Smooth muscle cell (in vitro differentiated cells): ENCODE results near the gene IP6K1. TPM values are rescaled to one million over a fixed set of nuclear protein-coding genes. Genes with fewer than 3 reads are reported as not detected.

ENCODE experiments used
- DNase-seq: peaks from one replicate; lab custom pipeline; 2025; ENCODE audit not compliant: unreplicated experiment; lab: John Stamatoyannopoulos, UW
- H2AFZ ChIP-seq: fragments of 200-600 bp; sonication (generic); 2 replicates; pipeline ENCODE4 v1.6.0; 2016; ENCODE audit warnings: antibody characterized with exemption, low read depth, mild to moderate bottlenecking
- H3F3A ChIP-seq: fragments of 200-600 bp; sonication (generic); 2 replicates; pipeline ENCODE4 v1.6.0; 2017; ENCODE audit warnings: antibody characterized with exemption, low read depth
- H3K27ac ChIP-seq: fragments of 200-600 bp; sonication (generic); 2 replicates; pipeline ENCODE4 v1.5.1; 2016; ENCODE audit warnings: low read depth, mild to moderate bottlenecking
- H3K27me3 ChIP-seq: fragments of 200-600 bp; sonication (generic); 2 replicates; pipeline ENCODE4 v1.6.1; 2016; ENCODE audit warnings: low read depth, mild to moderate bottlenecking
- H3K36me3 ChIP-seq: fragments of 200-600 bp; sonication (generic); 2 replicates; pipeline ENCODE4 v1.5.1; 2016; ENCODE audit warnings: low read depth
- H3K4me1 ChIP-seq: fragments of 200-600 bp; sonication (generic); 2 replicates; pipeline ENCODE4 v1.5.1; 2016; ENCODE audit warnings: low read depth
- H3K4me2 ChIP-seq: fragments of 200-600 bp; sonication (generic); 2 replicates; pipeline ENCODE4 v1.6.0; 2016; ENCODE audit warnings: mild to moderate bottlenecking
- H3K4me3 ChIP-seq: fragments of 200-600 bp; sonication (generic); 2 replicates; pipeline ENCODE4 v1.5.1; 2016; ENCODE audit warnings: mild to moderate bottlenecking
- H3K79me2 ChIP-seq: fragments of 200-600 bp; sonication (generic); 2 replicates; pipeline ENCODE4 v1.6.0; 2016; ENCODE audit warnings: low read depth, mild to moderate bottlenecking
- H3K9ac ChIP-seq: fragments of 200-600 bp; sonication (generic); 2 replicates; pipeline ENCODE4 v1.6.0; 2016; ENCODE audit warnings: low read depth
- H3K9me3 ChIP-seq: fragments of 200-600 bp; sonication (generic); replicated peaks from 2 replicates; pipeline ENCODE4 v1.5.1; 2016; ENCODE audit warnings: low read depth
- H4K20me1 ChIP-seq: fragments of 200-600 bp; sonication (generic); 2 replicates; pipeline ENCODE4 v1.6.0; 2016; ENCODE audit warnings: low read depth
- WGBS: methylation state at CpG from one replicate; pipeline ENCODE4 v1.1.7; 2016; ENCODE audit warnings: low lambda C conversion rate; 5-methylcytosine and 5-hydroxymethylcytosine counted together
- polyA plus RNA-seq: library from polyadenylated mRNA; unstranded; fragments of >200 nt; fragmentation: Nextera tagmentation; extraction: Ambion mirVana; gene quantifications from 2 replicates; pipeline ENCODE4 v1.2.1, GENCODE V29; 2016
- total RNA-seq: library from RNA; depleted of rRNA; stranded (reverse); fragments of >200 nt; gene quantifications from 2 replicates; pipeline ENCODE4 v1.2.3, GENCODE V29; 2014
- TF ChIP-seq, protein P1 (sequence below): fragments of 200-600 bp; sonication (generic); IDR thresholded peaks from 2 replicates; pipeline ENCODE4 v1.5.1; 2017; ENCODE audit warnings: borderline replicate concordance, mild to moderate bottlenecking, antibody characterized with exemption; ENCODE audit not compliant: insufficient read depth, poor library complexity, severe bottlenecking

IP6K1 gene
- total and polyA plus RNA-seq, 2 experiments from 2014 or later: 23.0 to 31.1 TPM

DNA sequence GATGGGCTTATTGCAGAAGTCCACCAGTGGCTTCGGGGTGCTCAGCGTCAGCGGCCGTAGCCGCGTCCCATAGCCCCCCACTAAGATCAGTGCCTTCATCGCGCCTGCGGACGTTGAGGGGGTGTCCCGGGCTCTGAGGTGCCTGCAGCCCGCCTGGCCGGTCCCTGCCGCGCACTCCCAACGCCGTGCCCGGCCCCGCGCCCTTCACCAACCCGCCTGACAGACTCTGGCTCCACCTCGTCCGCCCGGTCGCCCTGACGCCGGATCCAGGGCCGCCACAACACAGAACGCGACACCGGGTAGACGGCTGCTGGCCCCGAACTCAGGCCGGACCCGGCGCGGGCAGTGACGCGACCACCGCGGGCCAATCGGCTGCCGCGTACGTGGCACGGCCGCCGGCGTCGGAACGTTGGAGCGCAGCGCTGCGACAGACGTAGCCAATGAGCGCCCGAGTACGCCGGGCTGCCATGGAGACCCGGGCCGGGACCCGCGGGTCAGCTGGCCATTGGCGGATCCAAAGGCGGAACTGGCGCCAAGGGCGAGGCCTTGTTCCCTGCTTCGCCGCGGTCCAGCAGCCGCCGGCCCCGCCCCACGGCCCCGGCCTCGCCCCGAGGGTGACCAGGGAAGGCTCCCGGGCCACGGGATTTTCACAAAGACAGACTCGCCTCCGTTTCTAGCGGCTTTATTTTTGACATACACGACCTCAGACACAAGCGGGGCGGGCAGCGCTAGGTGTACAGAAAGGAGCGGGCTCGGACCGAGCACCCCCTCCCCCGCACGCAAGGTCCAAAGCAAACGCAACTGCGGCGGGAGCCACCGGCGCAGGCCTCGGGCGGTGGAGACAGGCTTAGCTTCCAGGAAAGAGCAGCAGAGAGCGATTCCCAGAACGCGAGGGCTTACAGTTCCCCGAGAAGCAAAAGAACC is 62.5 kb downstream of the IP6K1 start, which contains the start of gene GMPPB:
Gene GMPPB, minus strand, starts transcription at position 324 of the 924 bp plus-strand sequence. Its CDS starts 225 bp downstream, at position 99.
- H4K20me1 ChIP-seq: peaks cover 9% of the 10 kb centered on the region
- peak within 1 kb of the TSS; percentile 90 for H3K4me2 ChIP-seq
- no peaks in the 10 kb centered on the region for H3K9me3 ChIP-seq
- DNase-seq: peak; percentile 82
- H3F3A ChIP-seq: peaks cover 12% of the 10 kb centered on the region
- H3K27ac ChIP-seq: peak within 1 kb of the TSS; percentile 94
- WGBS: 2% methylated on average over 98 of the region's 102 CpGs
- TF ChIP-seq, protein P1, sequence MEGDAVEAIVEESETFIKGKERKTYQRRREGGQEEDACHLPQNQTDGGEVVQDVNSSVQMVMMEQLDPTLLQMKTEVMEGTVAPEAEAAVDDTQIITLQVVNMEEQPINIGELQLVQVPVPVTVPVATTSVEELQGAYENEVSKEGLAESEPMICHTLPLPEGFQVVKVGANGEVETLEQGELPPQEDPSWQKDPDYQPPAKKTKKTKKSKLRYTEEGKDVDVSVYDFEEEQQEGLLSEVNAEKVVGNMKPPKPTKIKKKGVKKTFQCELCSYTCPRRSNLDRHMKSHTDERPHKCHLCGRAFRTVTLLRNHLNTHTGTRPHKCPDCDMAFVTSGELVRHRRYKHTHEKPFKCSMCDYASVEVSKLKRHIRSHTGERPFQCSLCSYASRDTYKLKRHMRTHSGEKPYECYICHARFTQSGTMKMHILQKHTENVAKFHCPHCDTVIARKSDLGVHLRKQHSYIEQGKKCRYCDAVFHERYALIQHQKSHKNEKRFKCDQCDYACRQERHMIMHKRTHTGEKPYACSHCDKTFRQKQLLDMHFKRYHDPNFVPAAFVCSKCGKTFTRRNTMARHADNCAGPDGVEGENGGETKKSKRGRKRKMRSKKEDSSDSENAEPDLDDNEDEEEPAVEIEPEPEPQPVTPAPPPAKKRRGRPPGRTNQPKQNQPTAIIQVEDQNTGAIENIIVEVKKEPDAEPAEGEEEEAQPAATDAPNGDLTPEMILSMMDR: no peak
- H3K4me1 ChIP-seq: peaks cover 8% of the 10 kb centered on the region
- peak within 1 kb of the TSS; percentile 98 for H3K9ac ChIP-seq
- H3K4me3 ChIP-seq: peak within 1 kb of the TSS; percentile 73
- H2AFZ ChIP-seq: peak within 1 kb of the TSS; percentile 6
- H3K79me2 ChIP-seq: peaks cover 13% of the 10 kb centered on the region
- no peaks in the 10 kb centered on the region for H3K36me3 ChIP-seq
- H3K27me3 ChIP-seq: no peaks in the 10 kb centered on the region

DNA sequence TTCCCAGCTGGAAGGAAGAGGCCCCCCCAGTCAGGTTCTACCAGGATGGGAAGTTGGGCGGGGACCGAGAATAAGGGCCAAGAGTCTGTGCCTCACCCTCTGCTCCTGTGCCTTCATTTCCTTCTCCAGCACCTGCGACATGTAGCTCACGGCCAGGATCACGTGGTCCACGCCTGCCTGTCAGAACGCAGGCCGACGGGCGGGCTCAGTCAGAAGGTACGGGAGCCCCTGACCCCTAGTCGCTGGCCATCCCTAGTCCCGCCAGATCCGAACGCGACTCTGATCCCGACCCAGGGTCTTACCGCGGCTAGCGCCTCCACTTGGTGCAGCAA is 63.1 kb downstream of the IP6K1 start:
- TF ChIP-seq, protein P1: no peak
- no peaks in the 10 kb centered on the region for H3K36me3 ChIP-seq
- no peak overlapping the region for H2AFZ ChIP-seq
- H3K79me2 ChIP-seq: peaks cover 13% of the 10 kb centered on the region
- peak overlapping the region; percentile 98 for H3K9ac ChIP-seq
- 2% methylated on average over 20 of the region's 20 CpGs for WGBS
- H3F3A ChIP-seq: peaks cover 12% of the 10 kb centered on the region
- no peak for DNase-seq
- peak overlapping the region; percentile 94 for H3K27ac ChIP-seq
- peaks cover 15% of the 10 kb centered on the region for H4K20me1 ChIP-seq
- no peaks in the 10 kb centered on the region for H3K27me3 ChIP-seq
- peaks cover 12% of the 10 kb centered on the region for H3K4me1 ChIP-seq
- H3K4me2 ChIP-seq: peak overlapping the region; percentile 90
- H3K9me3 ChIP-seq: no peaks in the 10 kb centered on the region
- H3K4me3 ChIP-seq: peak overlapping the region; percentile 73

DNA sequence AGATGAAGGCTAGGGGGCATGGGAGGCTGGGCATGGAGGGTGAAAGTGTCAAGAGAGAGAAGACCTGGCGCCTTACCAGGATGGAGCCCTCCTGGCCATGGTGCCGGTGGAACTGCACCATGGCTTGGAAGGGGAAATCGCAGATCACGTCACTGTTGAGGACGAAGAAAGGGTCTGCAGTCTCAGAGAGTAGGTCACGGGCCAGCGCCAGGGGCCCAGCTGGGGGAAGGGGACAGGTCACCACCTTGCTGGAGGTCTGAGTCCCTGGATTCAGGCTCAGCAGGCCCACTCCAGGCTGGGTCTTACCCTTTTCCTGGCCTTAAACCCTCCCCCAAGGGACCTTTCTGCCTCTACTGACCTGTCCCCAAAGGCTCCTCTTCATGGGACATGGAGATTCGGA is 63.4 kb downstream of the IP6K1 start:
- H3K4me3 ChIP-seq: peak overlapping the region; percentile 73
- H3K9ac ChIP-seq: peak overlapping the region; percentile 98
- H2AFZ ChIP-seq: no peak overlapping the region
- H3K4me1 ChIP-seq: peaks cover 12% of the 10 kb centered on the region
- H4K20me1 ChIP-seq: peaks cover 16% of the 10 kb centered on the region
- H3K27me3 ChIP-seq: no peaks in the 10 kb centered on the region
- H3K27ac ChIP-seq: peak overlapping the region; percentile 94
- peaks cover 12% of the 10 kb centered on the region for H3F3A ChIP-seq
- 81% methylated on average over 7 of the region's 8 CpGs for WGBS
- DNase-seq: no peak
- peak overlapping the region; percentile 90 for H3K4me2 ChIP-seq
- H3K9me3 ChIP-seq: no peaks in the 10 kb centered on the region
- TF ChIP-seq, protein P1: no peak
- H3K79me2 ChIP-seq: peaks cover 13% of the 10 kb centered on the region
- H3K36me3 ChIP-seq: no peaks in the 10 kb centered on the region
